GM23248 (cell line): ENCODE data around the gene HDAC4.

Experiments
- EZH2 ChIP-seq: fragments of 200-600 bp; sonication (generic); IDR thresholded peaks from 2 replicates; pipeline ENCODE4 v1.6.1; 2018; ENCODE audit warnings: antibody characterized with exemption, mild to moderate bottlenecking; ENCODE audit not compliant: insufficient read depth, poor library complexity, severe bottlenecking
- EZH2phosphoT487 ChIP-seq: fragments of 200-600 bp; sonication (generic); IDR thresholded peaks from 2 replicates; pipeline ENCODE4 v1.6.1; 2018; ENCODE audit warnings: antibody characterized with exemption, moderate library complexity, mild to moderate bottlenecking, low read depth; ENCODE audit not compliant: insufficient read depth

GRCh38 chr2:239432174-239432573, 31.4 kb upstream of the HDAC4 start:
- TF ChIP-seq EZH2phosphoT487 = no peak
- TF ChIP-seq EZH2 = no peak
